ENCODE data around the gene MACROH2A1. TPM values are rescaled to one million over a fixed set of nuclear protein-coding genes. Genes with fewer than 3 reads are reported as not detected.
A peak's percentile ranks its signal among the peaks of the same experiment; 100 is the strongest.

MACROH2A1 gene
- total and polyA plus RNA-seq, 2 donors (not counting 1 experiment from before 2014, with no cell fraction given), result 95.6 to 191 TPM

DNA sequence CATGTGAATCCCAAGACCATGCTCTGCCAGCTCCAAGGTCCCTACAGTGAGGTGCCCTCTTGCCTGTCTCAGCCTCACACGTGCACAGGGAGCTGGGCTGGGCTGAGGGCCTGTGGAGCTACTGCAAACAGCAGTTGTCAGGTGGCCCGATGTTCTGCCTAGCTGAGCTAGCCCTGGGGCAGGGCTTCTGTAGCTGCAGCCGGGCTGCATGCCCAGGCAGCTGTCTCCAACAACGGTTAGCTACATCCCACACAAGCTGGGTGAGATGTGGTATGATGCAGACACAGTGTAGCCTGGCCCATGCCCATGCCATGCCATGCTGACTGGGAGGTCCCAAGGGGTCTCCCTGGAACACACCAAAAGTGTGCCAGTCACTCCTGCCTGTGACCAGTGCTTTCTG, 62.0 kb downstream of the MACROH2A1 start:
- Histone ChIP-seq H3K4me1 (ENCODE audit: control insufficient read depth, extremely low read depth, insufficient read depth, low read length) (no peaks in the 10 kb centered on the region), H3K36me3 (ENCODE audit: control insufficient read depth, insufficient read depth, low read length) (peaks cover 24% of the 10 kb centered on the region)

DNA sequence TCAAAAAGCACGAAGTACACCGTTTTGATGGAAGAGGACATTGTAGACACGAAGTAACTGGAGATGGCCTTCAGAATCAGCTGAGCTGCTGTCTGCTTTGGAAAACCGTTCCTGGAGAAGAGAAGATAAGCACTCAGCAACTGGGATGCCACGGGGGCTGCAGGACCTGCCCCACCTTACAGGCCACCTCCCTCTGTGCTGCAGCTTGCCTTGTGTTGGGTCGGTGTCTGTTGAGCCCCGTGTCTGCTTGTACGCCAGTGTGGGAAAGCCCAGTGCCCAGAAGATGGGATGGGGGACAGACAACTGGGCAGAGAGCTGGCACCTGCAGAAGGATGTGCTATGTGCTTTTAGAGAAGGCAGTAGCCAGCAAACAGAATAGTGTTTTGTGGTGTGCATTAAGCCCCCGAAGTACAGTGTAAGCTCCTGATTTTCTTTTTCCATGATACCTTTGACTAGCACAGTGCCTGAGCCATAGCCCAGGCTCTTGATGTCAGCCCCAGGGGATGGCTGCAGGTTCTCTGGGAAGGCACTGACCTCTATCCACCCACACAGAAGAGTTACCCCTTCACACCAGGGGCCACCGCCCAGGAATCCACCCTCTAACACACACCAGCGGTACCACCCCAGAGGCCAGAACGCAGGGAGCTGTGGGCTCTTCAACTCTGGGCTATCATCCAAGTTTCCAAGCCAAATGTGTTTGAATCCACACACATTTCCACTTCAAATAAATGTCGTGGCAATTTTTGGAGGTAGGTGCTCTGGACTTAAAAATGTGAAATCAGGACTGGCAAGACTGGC, 63.8 kb downstream of the MACROH2A1 start:
- H3K9me3 ChIP-seq (ENCODE audit: control insufficient read depth, insufficient read depth, low read depth, low read length), result no peaks in the 10 kb centered on the region
- TF ChIP-seq, protein P1, sequence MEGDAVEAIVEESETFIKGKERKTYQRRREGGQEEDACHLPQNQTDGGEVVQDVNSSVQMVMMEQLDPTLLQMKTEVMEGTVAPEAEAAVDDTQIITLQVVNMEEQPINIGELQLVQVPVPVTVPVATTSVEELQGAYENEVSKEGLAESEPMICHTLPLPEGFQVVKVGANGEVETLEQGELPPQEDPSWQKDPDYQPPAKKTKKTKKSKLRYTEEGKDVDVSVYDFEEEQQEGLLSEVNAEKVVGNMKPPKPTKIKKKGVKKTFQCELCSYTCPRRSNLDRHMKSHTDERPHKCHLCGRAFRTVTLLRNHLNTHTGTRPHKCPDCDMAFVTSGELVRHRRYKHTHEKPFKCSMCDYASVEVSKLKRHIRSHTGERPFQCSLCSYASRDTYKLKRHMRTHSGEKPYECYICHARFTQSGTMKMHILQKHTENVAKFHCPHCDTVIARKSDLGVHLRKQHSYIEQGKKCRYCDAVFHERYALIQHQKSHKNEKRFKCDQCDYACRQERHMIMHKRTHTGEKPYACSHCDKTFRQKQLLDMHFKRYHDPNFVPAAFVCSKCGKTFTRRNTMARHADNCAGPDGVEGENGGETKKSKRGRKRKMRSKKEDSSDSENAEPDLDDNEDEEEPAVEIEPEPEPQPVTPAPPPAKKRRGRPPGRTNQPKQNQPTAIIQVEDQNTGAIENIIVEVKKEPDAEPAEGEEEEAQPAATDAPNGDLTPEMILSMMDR (conservative IDR thresholded peaks at IDR 0.05 in 1 of 2, IDR thresholded peaks at IDR 0.05 in 1 of 2; ENCODE audit: low read depth in 1 of 2, low read length in 2 of 2), result no peak
- TF ChIP-seq EZH2 (IDR thresholded peaks at IDR 0.05; ENCODE audit: low read length, missing control alignments), result no peak
- no peak overlapping the region for H3K9ac ChIP-seq (ENCODE audit: insufficient read depth, low read length)
- DNase-seq (ENCODE audit: low read depth in 2 of 2), result peak; percentile 25 to 36
- no peaks in the 10 kb centered on the region for H3K79me2 ChIP-seq (ENCODE audit: control insufficient read depth, insufficient read depth, low read length)
- no peak overlapping the region for H3K4me3 ChIP-seq (replicated peaks in 1 of 4; ENCODE audit: control extremely low read depth in 1 of 4, insufficient read depth in 1 of 4, low read depth in 3 of 4, low read length in 4 of 4)
- H4K20me1 ChIP-seq (ENCODE audit: control insufficient read depth, extremely low read depth, insufficient read depth, low read length), result no peaks in the 10 kb centered on the region
- no peak overlapping the region for H2AFZ ChIP-seq (ENCODE audit: low read length)
- H3K27ac ChIP-seq (ENCODE audit: insufficient read depth, low read length), result no peak overlapping the region
- no peaks in the 10 kb centered on the region for H3K4me1 ChIP-seq (ENCODE audit: control insufficient read depth, extremely low read depth, insufficient read depth, low read length)
- peaks cover 19% of the 10 kb centered on the region for H3K36me3 ChIP-seq (ENCODE audit: control insufficient read depth, insufficient read depth, low read length)
- H3K27me3 ChIP-seq (ENCODE audit: control insufficient read depth, insufficient read depth, low read length), result no peaks in the 10 kb centered on the region
- H3K4me2 ChIP-seq (ENCODE audit: extremely low read depth, insufficient read depth, low read length), result no peak overlapping the region

More for the DNA sequence above, 62.0 kb downstream of the MACROH2A1 start:
- Histone ChIP-seq H3K27me3 (ENCODE audit: control insufficient read depth, insufficient read depth, low read length) (no peaks in the 10 kb centered on the region), H3K4me2 (ENCODE audit: extremely low read depth, insufficient read depth, low read length) (no peak overlapping the region), H4K20me1 (ENCODE audit: control insufficient read depth, extremely low read depth, insufficient read depth, low read length) (no peaks in the 10 kb centered on the region), H3K9me3 (ENCODE audit: control insufficient read depth, insufficient read depth, low read depth, low read length) (no peaks in the 10 kb centered on the region), H3K9ac (ENCODE audit: insufficient read depth, low read length) (no peak overlapping the region), H3K4me3 (replicated peaks in 1 of 4; ENCODE audit: control extremely low read depth in 1 of 4, insufficient read depth in 1 of 4, low read depth in 3 of 4, low read length in 4 of 4) (no peak overlapping the region), H2AFZ (ENCODE audit: low read length) (no peak overlapping the region), H3K79me2 (ENCODE audit: control insufficient read depth, insufficient read depth, low read length) (no peaks in the 10 kb centered on the region), H3K27ac (ENCODE audit: insufficient read depth, low read length) (no peak overlapping the region)
- TF ChIP-seq EZH2 (IDR thresholded peaks at IDR 0.05; ENCODE audit: low read length, missing control alignments), result no peak
- TF ChIP-seq, protein P1 (conservative IDR thresholded peaks at IDR 0.05 in 1 of 2, IDR thresholded peaks at IDR 0.05 in 1 of 2; ENCODE audit: low read depth in 1 of 2, low read length in 2 of 2), result no peak
- no peak for DNase-seq (ENCODE audit: low read depth in 2 of 2)

DNA sequence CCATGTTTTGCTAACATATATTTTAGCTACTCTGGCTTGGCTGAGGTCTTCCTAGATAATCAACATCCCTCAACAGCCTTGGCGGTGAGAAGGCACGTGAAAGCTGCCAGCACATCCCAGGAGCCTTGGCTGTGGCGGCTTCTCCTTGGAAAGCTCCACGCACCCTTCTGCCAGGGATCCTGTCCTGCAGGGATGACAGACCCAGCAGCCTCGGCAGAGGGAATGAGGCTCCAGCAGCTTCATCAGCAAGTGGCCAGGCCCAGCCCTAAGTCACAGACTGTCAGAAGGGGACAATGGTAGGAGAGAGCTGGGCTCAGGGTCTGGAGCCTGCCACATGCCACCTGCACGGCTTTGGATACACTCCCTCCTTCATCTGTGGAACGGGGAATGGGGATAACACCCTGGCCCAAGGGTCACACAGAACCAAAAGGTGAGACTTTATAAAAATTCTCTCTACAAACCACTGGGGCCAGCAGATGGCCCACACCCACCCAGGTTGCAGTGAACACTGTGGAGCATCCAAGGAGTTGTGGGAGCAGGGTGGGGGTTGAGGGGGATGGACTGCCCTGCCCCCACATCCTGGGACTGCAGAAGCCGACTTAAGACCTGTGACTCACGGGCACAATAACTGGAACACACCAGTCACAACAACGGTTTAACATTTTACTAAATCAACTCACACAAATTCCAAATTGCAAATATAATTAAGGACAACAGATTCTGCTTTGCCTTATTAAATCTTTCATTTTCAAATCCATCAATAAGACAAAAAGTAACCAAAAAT, 65.1 kb downstream of the MACROH2A1 start:
- no peak overlapping the region for H3K9ac ChIP-seq (ENCODE audit: insufficient read depth, low read length)
- no peak overlapping the region for H3K4me2 ChIP-seq (ENCODE audit: extremely low read depth, insufficient read depth, low read length)
- no peak overlapping the region for H3K27ac ChIP-seq (ENCODE audit: insufficient read depth, low read length)
- no peaks in the 10 kb centered on the region for H3K4me1 ChIP-seq (ENCODE audit: control insufficient read depth, extremely low read depth, insufficient read depth, low read length)
- no peak for TF ChIP-seq EZH2 (IDR thresholded peaks at IDR 0.05; ENCODE audit: low read length, missing control alignments)
- TF ChIP-seq, protein P1 (conservative IDR thresholded peaks at IDR 0.05 in 1 of 2, IDR thresholded peaks at IDR 0.05 in 1 of 2; ENCODE audit: low read depth in 1 of 2, low read length in 2 of 2), result no peak
- no peaks in the 10 kb centered on the region for H3K9me3 ChIP-seq (ENCODE audit: control insufficient read depth, insufficient read depth, low read depth, low read length)
- H2AFZ ChIP-seq (ENCODE audit: low read length), result no peak overlapping the region
- H4K20me1 ChIP-seq (ENCODE audit: control insufficient read depth, extremely low read depth, insufficient read depth, low read length), result no peaks in the 10 kb centered on the region
- H3K79me2 ChIP-seq (ENCODE audit: control insufficient read depth, insufficient read depth, low read length), result no peaks in the 10 kb centered on the region
- H3K36me3 ChIP-seq (ENCODE audit: control insufficient read depth, insufficient read depth, low read length), result peaks cover 14% of the 10 kb centered on the region
- H3K4me3 ChIP-seq (replicated peaks in 1 of 4; ENCODE audit: control extremely low read depth in 1 of 4, insufficient read depth in 1 of 4, low read depth in 3 of 4, low read length in 4 of 4), result no peak overlapping the region
- DNase-seq (ENCODE audit: low read depth in 2 of 2), result peak in 1 of 2 donors; percentile 43
- H3K27me3 ChIP-seq (ENCODE audit: control insufficient read depth, insufficient read depth, low read length), result no peaks in the 10 kb centered on the region
